NCI-H345 treated with DMSO at 0.1 percent for 48 hours (cell line): ENCODE measurements around the gene DNAAF1.
"Not testable (repeated sequence)": the region's sequence is repeated elsewhere in the genome, so short reads cannot be mapped to it uniquely, and the experiment has no call there.

Experiments used
- DNase-seq: peaks from one replicate; lab custom pipeline; 2025; ENCODE audit not compliant: unreplicated experiment; lab: John Stamatoyannopoulos, UW

The DNAAF1 gene

DNA sequence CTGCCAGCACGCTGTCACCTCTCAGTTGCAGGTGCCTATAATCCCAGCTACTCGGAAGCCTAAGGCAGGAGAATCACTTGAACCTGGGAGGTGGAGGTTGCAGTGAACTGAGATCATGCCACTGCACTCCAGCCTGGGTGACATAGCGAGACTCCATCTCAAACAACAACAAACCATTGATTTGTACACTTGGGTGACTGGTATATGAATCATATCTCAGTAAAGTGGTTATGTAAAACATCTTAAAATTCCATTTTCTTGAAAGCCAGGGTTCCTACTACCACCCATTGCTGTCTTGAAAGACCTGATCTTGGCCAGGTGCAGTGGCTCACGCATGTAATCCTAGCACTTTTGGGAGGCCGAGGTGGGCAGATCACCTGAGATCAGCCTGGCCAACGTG lies 60.0 kb downstream of the DNAAF1 start:
- not testable (repeated sequence) for DNase-seq

GRCh38 chr16:84205976-84206691 lies 61.0 kb downstream of the DNAAF1 start:
- DNase-seq, result no peak

- DNase-seq, result no peak
These were observed 62.1 kb downstream of the DNAAF1 start for GRCh38 chr16:84207251-84207650.

DNA sequence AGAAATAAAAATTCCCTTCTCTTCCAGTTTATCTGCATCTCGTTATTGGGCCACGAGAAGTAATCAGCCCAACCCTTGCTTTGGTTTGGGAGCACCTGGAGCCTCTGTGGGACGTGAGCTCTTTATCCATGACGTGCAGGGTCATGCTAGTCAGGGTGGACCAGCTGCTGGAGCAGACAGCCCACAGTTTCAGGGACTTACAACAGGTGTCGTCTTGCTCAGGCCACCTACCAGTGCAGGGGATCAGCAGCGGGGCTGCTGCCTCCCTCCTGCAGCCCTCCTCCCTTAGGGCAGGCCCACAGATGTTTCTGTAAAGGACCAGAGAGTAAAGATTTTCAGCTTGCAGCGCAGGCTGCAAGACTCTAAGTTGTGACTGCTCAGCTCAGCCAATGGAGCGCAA lies 62.8 kb downstream of the DNAAF1 start:
- DNase-seq, result no peak

GRCh38 chr16:84209989-84210388 lies 64.9 kb downstream of the DNAAF1 start:
- no peak for DNase-seq

DNA sequence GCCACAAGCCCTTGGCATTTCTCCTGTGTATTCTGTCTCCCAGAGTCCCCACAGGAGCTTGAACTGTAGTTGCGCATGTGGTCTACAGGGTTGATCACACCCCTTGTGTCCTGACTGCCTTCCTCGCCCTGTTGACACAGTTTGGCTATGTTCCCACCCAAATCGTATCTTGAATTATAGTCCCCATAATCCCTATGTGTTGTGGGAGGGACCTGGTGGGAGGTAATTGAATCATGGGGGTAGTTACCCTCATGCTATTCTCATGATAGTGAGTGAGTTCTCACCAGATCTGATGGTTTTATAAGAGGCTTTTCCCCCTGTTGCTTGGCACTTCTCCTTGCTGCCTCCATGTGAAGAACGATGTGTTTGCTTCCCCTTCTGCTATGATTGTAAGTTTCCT lies 67.0 kb downstream of the DNAAF1 start:
- no peak for DNase-seq

DNA sequence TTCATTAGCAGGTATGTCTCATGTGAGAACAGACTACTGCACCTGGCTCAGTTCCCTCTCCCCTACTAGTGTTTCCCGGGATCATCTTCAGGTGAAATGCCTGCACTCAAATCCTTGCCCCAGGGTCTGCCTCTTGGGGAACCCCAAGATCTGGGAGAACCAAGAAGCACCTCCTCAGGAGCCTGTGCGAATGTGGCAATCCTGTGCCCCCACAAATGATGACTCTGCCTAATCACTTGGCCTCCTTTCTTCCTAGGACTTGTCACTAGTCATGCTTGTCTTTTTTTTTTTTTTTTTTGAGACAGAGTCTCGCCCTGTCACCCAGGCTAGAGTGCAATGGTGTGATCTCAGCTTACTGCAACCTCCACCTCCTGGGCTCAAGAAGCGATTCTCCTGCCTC lies 67.5 kb downstream of the DNAAF1 start:
- DNase-seq, result no peak

- no peak for DNase-seq
These were observed 69.5 kb downstream of the DNAAF1 start for GRCh38 chr16:84214451-84215066.

- DNase-seq, result no peak
These were observed 70.4 kb downstream of the DNAAF1 start for GRCh38 chr16:84215531-84215930.

GRCh38 chr16:84216144-84216543 lies 71.0 kb downstream of the DNAAF1 start:
- not testable (repeated sequence) for DNase-seq

DNA sequence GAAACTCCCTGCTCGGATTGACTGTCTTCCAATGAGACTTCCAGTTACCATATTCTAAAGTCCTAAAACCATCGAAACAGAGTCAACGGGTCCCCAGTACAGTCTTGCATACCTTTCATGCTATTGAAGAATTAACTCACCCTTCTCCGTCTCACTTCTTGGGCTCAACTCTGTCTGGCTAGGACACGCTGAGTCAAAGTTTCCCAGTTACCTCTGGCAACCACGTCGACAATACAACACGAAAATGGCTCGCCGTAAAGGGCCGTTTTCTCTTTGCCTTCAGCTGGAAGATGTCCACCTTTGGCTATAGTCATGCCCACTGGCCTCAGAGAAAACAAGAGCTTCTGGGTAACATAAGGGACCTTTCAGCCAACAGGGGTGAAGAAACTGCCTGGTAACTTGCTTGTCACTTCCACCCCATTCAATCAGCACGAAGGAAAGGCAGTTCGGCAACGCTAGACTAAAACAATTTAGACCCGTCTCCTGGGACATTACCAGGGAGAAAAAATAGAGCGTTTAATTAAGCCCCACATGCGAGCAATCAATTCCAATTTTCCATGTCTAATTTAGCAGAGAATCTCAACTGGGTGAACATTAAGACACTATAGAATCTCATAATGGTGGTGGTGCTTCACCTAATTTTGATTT lies 73.2 kb downstream of the DNAAF1 start:
- no peak for DNase-seq

DNA sequence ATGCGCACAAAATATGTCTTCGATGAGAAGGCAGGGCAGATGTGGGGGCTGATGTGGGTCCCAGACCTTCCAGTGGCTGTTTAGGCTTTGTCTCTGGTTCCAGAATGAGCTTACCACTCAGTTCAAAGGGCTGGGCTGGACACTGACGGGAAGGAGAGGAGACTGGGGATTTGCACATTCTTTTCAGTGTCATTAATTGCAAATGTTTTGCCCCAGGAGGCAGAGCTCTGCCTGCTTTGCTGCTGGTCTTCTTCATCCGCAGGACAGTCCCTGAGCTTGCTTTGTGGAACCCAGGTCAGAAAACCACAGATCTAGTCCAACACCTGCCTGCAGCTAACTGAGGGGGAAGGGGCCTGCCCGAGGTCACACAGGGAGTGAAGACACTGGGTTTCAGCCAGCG lies 73.8 kb downstream of the DNAAF1 start:
- DNase-seq, result no peak

DNA sequence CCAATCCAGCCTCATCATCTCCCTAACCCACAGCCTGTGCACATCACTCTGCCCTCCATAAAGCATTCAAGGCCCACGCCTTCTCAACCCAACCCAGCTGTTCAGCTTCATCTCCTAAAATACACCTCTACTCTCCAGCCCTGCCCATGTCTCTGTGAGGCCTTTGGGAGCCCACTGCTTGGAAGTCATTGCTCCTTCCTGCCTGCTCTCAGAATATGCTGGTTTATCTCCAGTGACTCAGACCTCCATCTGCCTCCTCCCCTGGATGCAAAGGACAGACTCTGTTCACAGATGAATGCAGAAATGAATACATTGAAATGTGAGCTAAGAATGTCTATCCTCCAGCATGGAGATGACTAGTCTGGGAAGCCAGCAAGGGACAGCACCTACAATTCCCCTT lies 75.7 kb downstream of the DNAAF1 start:
- DNase-seq, result no peak

- no peak for DNase-seq
These were observed 78.3 kb downstream of the DNAAF1 start for GRCh38 chr16:84223456-84223855.

- no peak for DNase-seq
These were observed 79.4 kb downstream of the DNAAF1 start for GRCh38 chr16:84224554-84224953.

- DNase-seq, result no peak
These were observed 80.0 kb downstream of the DNAAF1 start for GRCh38 chr16:84225126-84225525.

DNA sequence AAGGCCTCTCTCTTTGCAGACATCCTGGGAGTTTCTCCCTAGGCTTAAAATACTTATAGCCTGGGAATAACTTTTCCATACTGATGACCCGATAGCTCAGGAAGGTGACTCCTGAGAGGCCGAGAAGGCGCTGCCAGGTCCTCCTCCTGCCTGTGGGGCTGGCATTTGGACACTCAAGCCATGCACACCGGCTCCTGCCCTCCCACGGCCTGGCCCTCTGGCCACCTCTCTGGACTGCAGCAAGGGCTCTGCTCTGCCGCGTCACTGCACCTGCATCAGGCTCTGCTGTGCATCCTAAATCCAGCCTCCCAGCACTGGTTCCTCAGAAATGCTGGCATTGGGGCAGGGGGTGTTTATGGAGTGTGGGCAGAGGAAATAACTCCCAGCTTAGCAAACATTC lies 80.5 kb downstream of the DNAAF1 start:
- no peak for DNase-seq

DNA sequence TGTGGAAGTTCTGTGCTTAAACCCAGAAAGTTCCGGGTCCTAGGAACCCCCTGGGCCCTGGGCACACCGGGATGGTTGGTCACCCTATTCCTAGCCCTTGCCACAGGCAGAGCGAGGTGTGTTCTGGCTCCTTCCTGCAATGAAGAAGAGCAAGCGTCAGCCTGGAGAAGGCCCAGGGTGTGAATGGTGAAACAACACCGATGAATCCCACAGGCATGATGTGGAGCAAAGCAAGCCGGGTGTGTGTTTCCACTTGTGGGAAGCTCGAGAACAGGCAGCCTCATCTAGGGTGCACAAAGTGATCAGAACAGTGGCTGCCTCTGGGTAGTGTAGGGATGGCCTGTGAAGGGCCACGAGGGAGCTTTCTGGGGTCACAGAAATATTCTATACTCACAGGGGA lies 80.9 kb downstream of the DNAAF1 start:
- DNase-seq, result no peak
